H9 (cell line): Measurements from ENCODE around the gene HS3ST2. TPM values are rescaled to one million over a fixed set of nuclear protein-coding genes. Genes with fewer than 3 reads are reported as not detected.
A peak's percentile ranks its signal among the peaks of the same experiment; 100 is the strongest.

ENCODE experiments used
- DNase-seq: peaks from one replicate; pipeline ENCODE4 v3.0.0-alpha.2; 2017
- H2AFZ ChIP-seq: one replicate; pipeline ENCODE4 v1.6.1; 2013; ENCODE audit warnings: mild to moderate bottlenecking, low read length, control low read depth, moderate library complexity
- H2AK5ac ChIP-seq: 2 replicates; pipeline ENCODE4 v1.6.1; 2013; ENCODE audit warnings: low read length, control low read depth, mixed read lengths; ENCODE audit not compliant: insufficient read length
- H2BK120ac ChIP-seq: one replicate; pipeline ENCODE4 v1.6.1; 2013; ENCODE audit warnings: low read depth, mild to moderate bottlenecking, low read length, control low read depth, inconsistent platforms; ENCODE audit not compliant: poor library complexity, severe bottlenecking
- H2BK12ac ChIP-seq: 2 replicates; pipeline ENCODE4 v1.6.1; 2013; ENCODE audit warnings: low read length, control low read depth, mixed read lengths, low read depth; ENCODE audit not compliant: insufficient read length
- H2BK15ac ChIP-seq: 2 replicates; pipeline ENCODE4 v1.6.1; 2013; ENCODE audit warnings: low read depth, low read length, control low read depth
- H2BK20ac ChIP-seq: one replicate; pipeline ENCODE4 v1.6.1; 2013; ENCODE audit warnings: low read depth, mild to moderate bottlenecking, low read length, control low read depth, inconsistent platforms; ENCODE audit not compliant: poor library complexity, severe bottlenecking
- H2BK5ac ChIP-seq: 2 replicates; pipeline ENCODE4 v1.6.1; 2013; ENCODE audit warnings: low read length, control low read depth, mixed read lengths; ENCODE audit not compliant: insufficient read length
- H3K14ac ChIP-seq: 2 replicates; pipeline ENCODE4 v1.6.1; 2013; ENCODE audit warnings: low read length, control low read depth; ENCODE audit not compliant: insufficient read depth
- H3K18ac ChIP-seq: 2 replicates; pipeline ENCODE4 v1.6.1; 2013; ENCODE audit warnings: low read depth, mild to moderate bottlenecking, mixed read lengths, low read length, control low read depth; ENCODE audit not compliant: insufficient read length
- H3K23ac ChIP-seq: 2 replicates; pipeline ENCODE4 v1.6.1; 2013; ENCODE audit warnings: low read length, control low read depth, mixed read lengths, low read depth; ENCODE audit not compliant: insufficient read length
- H3K23me2 ChIP-seq: 2 replicates; pipeline ENCODE4 v1.6.1; 2013; ENCODE audit warnings: low read depth, mild to moderate bottlenecking, mixed read lengths, low read length, control low read depth; ENCODE audit not compliant: insufficient read length, poor library complexity, severe bottlenecking
- H3K27ac ChIP-seq: 2 replicates; pipeline ENCODE4 v1.5.1; 2013; ENCODE audit warnings: low read length, control low read depth, mixed read lengths, low read depth; ENCODE audit not compliant: insufficient read length
- H3K27me3 ChIP-seq: 2 replicates; pipeline ENCODE4 v1.6.1; 2013; ENCODE audit warnings: low read length, control low read depth, inconsistent platforms; ENCODE audit not compliant: insufficient read depth
- H3K4ac ChIP-seq: 2 replicates; pipeline ENCODE4 v1.6.1; 2013; ENCODE audit warnings: low read depth, mild to moderate bottlenecking, control low read depth, inconsistent platforms, low read length, moderate library complexity
- H3K4me1 ChIP-seq: 2 replicates; pipeline ENCODE4 v1.6.1; 2013; ENCODE audit warnings: low read length, control low read depth, inconsistent platforms; ENCODE audit not compliant: insufficient read depth
- H3K4me2 ChIP-seq: 2 replicates; pipeline ENCODE4 v1.6.1; 2013; ENCODE audit warnings: low read length, control low read depth, mixed read lengths; ENCODE audit not compliant: insufficient read length, insufficient read depth
- H3K56ac ChIP-seq: 2 replicates; pipeline ENCODE4 v1.6.1; 2013; ENCODE audit warnings: low read depth, mild to moderate bottlenecking, mixed read lengths, low read length, control low read depth; ENCODE audit not compliant: insufficient read length
- H3K79me1 ChIP-seq: 2 replicates; pipeline ENCODE4 v1.6.1; 2013; ENCODE audit warnings: low read depth, mild to moderate bottlenecking, moderate library complexity, low read length, control low read depth, inconsistent platforms; ENCODE audit not compliant: insufficient read depth, poor library complexity, severe bottlenecking
- H3K79me2 ChIP-seq: 2 replicates; pipeline ENCODE4 v1.6.1; 2013; ENCODE audit warnings: low read length, control low read depth, inconsistent platforms; ENCODE audit not compliant: insufficient read depth
- H3K9ac ChIP-seq: 2 replicates; pipeline ENCODE4 v1.6.1; 2013; ENCODE audit warnings: low read length, control low read depth, mixed read lengths; ENCODE audit not compliant: insufficient read length; ENCODE audit errors: extremely low read depth
- H3K9me3 ChIP-seq: one replicate; pipeline ENCODE4 v1.6.1; 2013; ENCODE audit warnings: low read depth, low read length, inconsistent platforms; ENCODE audit not compliant: control insufficient read depth
- H3T11ph ChIP-seq: one replicate; pipeline ENCODE4 v1.6.1; 2013; ENCODE audit warnings: mild to moderate bottlenecking, low read length, control low read depth, inconsistent platforms
- H4K20me1 ChIP-seq: one replicate; pipeline ENCODE4 v1.6.1; 2013; ENCODE audit not compliant: control insufficient read depth, insufficient read length, insufficient read depth
- H4K5ac ChIP-seq: 2 replicates; pipeline ENCODE4 v1.6.1; 2013; ENCODE audit warnings: low read depth, mild to moderate bottlenecking, mixed read lengths, low read length, control low read depth; ENCODE audit not compliant: insufficient read length
- H4K8ac ChIP-seq: replicated peaks from 2 replicates; pipeline ENCODE4 v1.6.1; 2013; ENCODE audit warnings: low read length, control low read depth, mixed read lengths, low read depth; ENCODE audit not compliant: insufficient read length
- H4K91ac ChIP-seq: 2 replicates; pipeline ENCODE4 v1.6.1; 2013; ENCODE audit warnings: low read depth, mild to moderate bottlenecking, moderate library complexity, mixed read lengths, low read length, control low read depth; ENCODE audit not compliant: insufficient read length
- H3K27ac Mint-ChIP-seq, 3 experiments: 2 replicates in 2 of 3; 3 replicates in 1 of 3; pipeline ENCODE4 v1.8.0; 2020 to 2021; ENCODE audit warnings: mixed read lengths in 3 of 3, mild to moderate bottlenecking in 1 of 3, moderate library complexity in 1 of 3
- H3K27me3 Mint-ChIP-seq: 2 replicates; pipeline ENCODE4 v1.8.0; 2021; ENCODE audit warnings: low read depth, mild to moderate bottlenecking, moderate library complexity, mixed read lengths
- H3K36me3 Mint-ChIP-seq, 3 experiments: 2 replicates in 2 of 3; 3 replicates in 1 of 3; pipeline ENCODE4 v1.8.0; 2020 to 2021; ENCODE audit warnings: low read depth in 3 of 3, mixed read lengths in 3 of 3; ENCODE audit not compliant: insufficient read depth in 1 of 3
- H3K4me1 Mint-ChIP-seq, 2 experiments: 2 replicates each; pipeline ENCODE4 v1.8.0; 2020; ENCODE audit warnings: mixed read lengths in 2 of 2
- H3K4me3 Mint-ChIP-seq, 2 experiments: 2 replicates in 1 of 2; 3 replicates in 1 of 2; pipeline ENCODE4 v1.8.0; 2020 to 2021; ENCODE audit warnings: mild to moderate bottlenecking in 2 of 2, mixed read lengths in 2 of 2, moderate library complexity in 1 of 2
- H3K9me3 Mint-ChIP-seq, 2 experiments: 2 replicates in 1 of 2; 3 replicates in 1 of 2; pipeline ENCODE4 v1.8.0; 2020; ENCODE audit warnings: mild to moderate bottlenecking in 2 of 2, mixed read lengths in 2 of 2, moderate library complexity in 1 of 2
- CTCF ChIP-seq: fragments of 200-600 bp; sonication (generic); conservative IDR thresholded peaks from 3 replicates; pipeline ENCODE4 v1.8.0; 2021; ENCODE audit warnings: antibody characterized with exemption, mild to moderate bottlenecking
- WGBS: extraction: QIAGEN DNeasy Blood & Tissue Kit; methylation state at CpG from one replicate; pipeline ENCODE4 v1.1.7; 2013; ENCODE audit warnings: missing lambda C conversion rate, low lambda C conversion rate, mixed read lengths; ENCODE audit not compliant: insufficient read length; ENCODE audit errors: extremely low coverage; 5-methylcytosine and 5-hydroxymethylcytosine counted together
- total RNA-seq: library from RNA; stranded (reverse); gene quantifications from 2 replicates; pipeline ENCODE4 v1.2.1, GENCODE V29; 2021

HS3ST2 gene
- total RNA-seq, 1 experiment from 2014 or later = 3.1 TPM

GRCh38 chr16:22878955-22879354 is 65.0 kb downstream of the HS3ST2 start:
- Histone ChIP-seq H2BK5ac (no peak overlapping the region), H2AFZ (no peak overlapping the region), H3K9me3 (no peaks in the 10 kb centered on the region), H3K79me2 (no peaks in the 10 kb centered on the region), H4K91ac (no peak overlapping the region), H3K9ac (no peak overlapping the region), H4K20me1 (no peaks in the 10 kb centered on the region), H3K79me1 (no peaks in the 10 kb centered on the region), H3K56ac (no peak overlapping the region), H2BK20ac (no peak overlapping the region), H2BK15ac (no peak overlapping the region), H3K4me1 (no peaks in the 10 kb centered on the region), H3T11ph (no peak overlapping the region), H3K4me2 (no peak overlapping the region), H3K23ac (no peak overlapping the region), H3K27me3 (no peaks in the 10 kb centered on the region), H4K8ac (no peak overlapping the region), H3K14ac (no peak overlapping the region), H2BK12ac (no peak overlapping the region), H3K23me2 (no peaks in the 10 kb centered on the region), H4K5ac (no peak overlapping the region), H3K27ac (no peak overlapping the region), H3K4ac (no peak overlapping the region), H2BK120ac (no peak overlapping the region), H2AK5ac (no peak overlapping the region), H3K18ac (no peak overlapping the region)
- DNase-seq = no peak
- no peak for TF ChIP-seq CTCF
- no CpG with 5 or more reads among the region's 6 CpGs for WGBS
- Mint-ChIP-seq H3K9me3 (no peaks in the 10 kb centered on the region), H3K4me3 (no peak overlapping the region), H3K27me3 (peaks cover 2% of the 10 kb centered on the region; the same call in 1 of the 2 replicates), H3K4me1 (peaks cover 6% of the 10 kb centered on the region in 2 experiments), H3K36me3 (no peaks in the 10 kb centered on the region), H3K27ac (peak overlapping the region in 1 of 3 experiments; percentile 78; a peak in 1 of 7 replicates)
